Lower leg skin (tissue), 3 donors: ENCODE data around the gene NDUFV3.

Experiments
- CTCF ChIP-seq, 3 donors: fragments of 450-650 bp; IDR thresholded peaks; one replicate each; pipeline ENCODE4 v1.5.1; 2016; ENCODE audit warnings: antibody characterized with exemption in 3 of 3, mild to moderate bottlenecking in 3 of 3, moderate library complexity in 2 of 3
- POLR2A ChIP-seq, 2 donors: fragments of 450-650 bp; IDR thresholded peaks; one replicate each; pipeline ENCODE4 v1.6.1; 2016 to 2017; ENCODE audit warnings: antibody characterized with exemption in 2 of 2, mild to moderate bottlenecking in 1 of 2, moderate library complexity in 1 of 2

GRCh38 chr21:42844411-42845113 lies 48.5 kb upstream of the NDUFV3 start:
- TF ChIP-seq POLR2A (IDR thresholded peaks at IDR 0.05) (no peak), CTCF (IDR thresholded peaks at IDR 0.05) (no peak)
